ENCODE results near the gene RSPH1.

The RSPH1 gene

GRCh38 chr21:42531771-42532170, 35.7 kb upstream of the RSPH1 start:
- DNase-seq: no peak

- DNase-seq: no peak
Measured at GRCh38 chr21:42530167-42530518, 34.1 kb upstream of the RSPH1 start.

- DNase-seq: no peak
Measured at GRCh38 chr21:42527489-42528158, 31.6 kb upstream of the RSPH1 start.

- DNase-seq: no peak
Measured at GRCh38 chr21:42527127-42527488, 31.1 kb upstream of the RSPH1 start.

GRCh38 chr21:42526379-42526727, 30.3 kb upstream of the RSPH1 start:
- no peak for DNase-seq

GRCh38 chr21:42525676-42526378, 29.8 kb upstream of the RSPH1 start:
- DNase-seq: no peak

- DNase-seq: no peak
Measured at GRCh38 chr21:42525029-42525581, 29.1 kb upstream of the RSPH1 start.

- no peak for DNase-seq
Measured at GRCh38 chr21:42524341-42525028, 28.5 kb upstream of the RSPH1 start.

- no peak for DNase-seq
Measured at GRCh38 chr21:42523941-42524340, 27.9 kb upstream of the RSPH1 start.

GRCh38 chr21:42523211-42523610, 27.2 kb upstream of the RSPH1 start:
- DNase-seq: no peak

GRCh38 chr21:42522771-42523170, 26.7 kb upstream of the RSPH1 start:
- no peak for DNase-seq

GRCh38 chr21:42522271-42522670, 26.2 kb upstream of the RSPH1 start:
- DNase-seq: no peak

- no peak for DNase-seq
Measured at GRCh38 chr21:42521805-42522204, 25.8 kb upstream of the RSPH1 start.

GRCh38 chr21:42521384-42521783, 25.4 kb upstream of the RSPH1 start:
- no peak for DNase-seq

GRCh38 chr21:42520628-42521253, 24.7 kb upstream of the RSPH1 start:
- DNase-seq: no peak

GRCh38 chr21:42518626-42519025, 22.6 kb upstream of the RSPH1 start:
- no peak for DNase-seq

- no peak for DNase-seq
Measured at GRCh38 chr21:42518215-42518614, 22.2 kb upstream of the RSPH1 start.

- no peak for DNase-seq
Measured at GRCh38 chr21:42515708-42516502, 19.9 kb upstream of the RSPH1 start.

- no peak for DNase-seq
Measured at GRCh38 chr21:42514883-42515228, 18.8 kb upstream of the RSPH1 start.

- no peak for DNase-seq
Measured at GRCh38 chr21:42513985-42514882, 18.2 kb upstream of the RSPH1 start.

- DNase-seq: no peak
Measured at GRCh38 chr21:42513151-42513984, 17.3 kb upstream of the RSPH1 start, which contains the start of gene SLC37A1. Gene SLC37A1 (plus strand): TSS chr21:42513852. CDS start chr21:42518455, 4,603 bp downstream.

Measured in amniotic stem cell (primary cell).